Measurements from ENCODE around the gene PSMB4.

DNA sequence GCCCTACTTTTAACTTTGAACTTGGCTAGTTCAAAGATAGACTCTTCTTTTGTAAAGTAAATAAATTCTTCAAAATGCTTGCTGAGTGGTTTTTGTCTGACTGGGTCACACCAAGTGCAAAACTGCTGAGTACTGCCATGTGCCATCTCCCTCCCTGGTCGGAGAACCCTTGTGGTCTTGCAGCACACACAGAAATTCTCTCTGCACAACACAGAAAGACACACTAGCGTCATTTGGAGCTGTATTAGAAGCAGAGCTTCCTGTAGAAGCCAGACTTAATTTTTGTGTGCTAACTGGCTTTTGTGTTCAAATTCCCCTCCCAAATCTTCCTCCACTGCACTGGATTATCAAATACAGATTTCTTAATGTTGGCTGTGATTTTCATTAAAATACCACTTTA is 2.5 kb downstream of the PSMB4 start:
- TF ChIP-seq CTCF (IDR thresholded peaks at IDR 0.05; ENCODE audit: low read depth, low read length) (no peak), EZH2phosphoT487 (IDR thresholded peaks at IDR 0.05; ENCODE audit: low read depth) (no peak)

Data from OCI-LY3 (cell line).